Mammary epithelial cell (primary cell): ENCODE measurements around the gene TMEM94.

ENCODE experiments used
- CTCF ChIP-seq, 2 donors: IDR thresholded peaks in 1 of 2; conservative IDR thresholded peaks in 1 of 2; 2 replicates each; pipeline ENCODE4 v1.5.1; 2011 to 2012; ENCODE audit warnings: inconsistent platforms in 2 of 2, low read length in 2 of 2, mild to moderate bottlenecking in 2 of 2, control low read depth in 1 of 2, low read depth in 1 of 2; ENCODE audit not compliant: insufficient read depth in 1 of 2; ENCODE audit errors: extremely low read depth in 1 of 2
- EZH2 ChIP-seq: IDR thresholded peaks from 2 replicates; pipeline ENCODE4 v1.6.1; 2012; ENCODE audit warnings: low read length, inconsistent platforms, borderline replicate concordance

DNA sequence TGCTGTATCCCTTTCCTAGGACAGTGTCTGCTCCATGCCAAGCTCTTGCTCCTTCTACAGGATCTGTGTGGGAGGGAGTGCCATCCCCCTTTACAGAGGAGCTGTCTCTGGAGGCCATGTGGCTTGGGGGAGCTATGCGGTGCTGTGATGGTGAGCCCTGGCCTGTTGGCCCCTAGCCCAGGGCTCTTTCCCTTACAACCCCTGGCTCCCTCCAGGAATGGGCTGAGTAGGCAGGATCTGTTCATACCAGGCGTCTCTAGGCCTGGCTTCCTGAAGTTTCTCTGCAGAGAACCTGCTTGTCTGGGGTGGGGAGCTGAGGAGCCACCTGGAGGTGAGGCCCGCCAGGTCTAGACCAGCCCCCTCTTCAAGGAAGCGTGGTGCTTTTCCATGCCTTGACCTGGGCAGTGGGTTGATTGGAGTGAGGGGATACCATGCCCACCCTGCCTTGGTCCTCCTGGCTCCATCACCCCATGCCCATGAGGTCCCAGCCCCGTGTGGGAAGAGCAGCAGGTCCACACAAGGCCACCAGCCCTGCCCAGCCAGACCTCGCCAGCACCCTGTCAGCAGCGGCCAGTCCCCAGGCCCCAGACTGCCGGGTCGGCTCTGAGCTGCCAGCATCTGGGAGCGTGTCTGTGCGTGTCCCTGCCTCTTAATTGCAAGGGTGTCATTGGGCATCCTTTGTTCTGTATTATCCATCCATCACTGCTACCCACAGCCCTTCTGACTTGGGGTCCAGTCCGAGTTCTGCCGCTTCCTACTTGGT lies 83.7 kb downstream of the TMEM94 start:
- TF ChIP-seq CTCF (conservative IDR thresholded peaks at IDR 0.05 in 1 of 2, IDR thresholded peaks at IDR 0.05 in 1 of 2; ENCODE audit: extremely low read depth in 1 of 2, insufficient read depth in 1 of 2, low read depth in 1 of 2, low read length in 2 of 2): no peak
- no peak for TF ChIP-seq EZH2
